Measurements from ENCODE around the gene SENP6.

The SENP6 gene

DNA sequence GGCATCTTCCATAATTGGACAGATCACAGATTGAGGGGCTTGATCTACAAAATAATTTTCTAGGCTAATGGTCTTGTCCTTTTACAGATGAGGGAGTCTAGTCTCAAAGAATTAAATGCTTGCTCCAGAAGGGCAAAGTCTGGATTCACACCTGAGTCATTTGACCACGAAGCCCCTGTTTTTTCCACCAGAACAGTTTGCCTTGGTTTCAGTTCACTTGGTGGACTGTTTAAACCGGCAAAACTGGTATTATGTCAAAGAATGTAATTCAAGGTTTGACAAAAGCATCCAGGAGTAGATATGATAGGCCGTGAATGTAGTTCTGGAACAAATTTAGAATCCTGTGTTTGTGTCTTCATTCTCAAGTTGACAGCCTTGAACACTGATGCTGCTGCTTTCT is 150.7 kb downstream of the SENP6 start:
- POLR2A ChIA-PET, result no interaction called here
- H3K36me3 ChIP-seq (ENCODE audit: control insufficient read depth in 2 of 2, insufficient read depth in 1 of 2, low read length in 2 of 2), result no peaks in the 10 kb centered on the region
- no peak for TF ChIP-seq ZNF677 (tag by site-specific recombination; IDR thresholded peaks at IDR 0.05)
- no peak for TF ChIP-seq ZNF560 (tag by site-specific recombination; IDR thresholded peaks at IDR 0.05; ENCODE audit: borderline replicate concordance)
- no peak for TF ChIP-seq ZNF423 (tag by site-specific recombination; IDR thresholded peaks at IDR 0.05)
- TF ChIP-seq HOXA7 (CRISPR knock-in tag; IDR thresholded peaks at IDR 0.05; ENCODE audit: borderline replicate concordance), result no peak
- TF ChIP-seq, protein P1, sequence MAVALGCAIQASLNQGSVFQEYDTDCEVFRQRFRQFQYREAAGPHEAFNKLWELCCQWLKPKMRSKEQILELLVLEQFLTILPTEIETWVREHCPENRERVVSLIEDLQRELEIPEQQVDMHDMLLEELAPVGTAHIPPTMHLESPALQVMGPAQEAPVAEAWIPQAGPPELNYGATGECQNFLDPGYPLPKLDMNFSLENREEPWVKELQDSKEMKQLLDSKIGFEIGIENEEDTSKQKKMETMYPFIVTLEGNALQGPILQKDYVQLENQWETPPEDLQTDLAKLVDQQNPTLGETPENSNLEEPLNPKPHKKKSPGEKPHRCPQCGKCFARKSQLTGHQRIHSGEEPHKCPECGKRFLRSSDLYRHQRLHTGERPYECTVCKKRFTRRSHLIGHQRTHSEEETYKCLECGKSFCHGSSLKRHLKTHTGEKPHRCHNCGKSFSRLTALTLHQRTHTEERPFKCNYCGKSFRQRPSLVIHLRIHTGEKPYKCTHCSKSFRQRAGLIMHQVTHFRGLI (tag by site-specific recombination; IDR thresholded peaks at IDR 0.05), result no peak
- no peak overlapping the region for H3K4me3 ChIP-seq (ENCODE audit: low read depth, low read length)
- H3K4me1 ChIP-seq (ENCODE audit: control insufficient read depth, insufficient read depth, low read length), result peaks cover 18% of the 10 kb centered on the region
- CTCF ChIA-PET, result no interaction called here
- no peak overlapping the region for H3K27ac ChIP-seq (ENCODE audit: extremely low read depth, low read depth, low read length)
- no peaks in the 10 kb centered on the region for H3K9me3 ChIP-seq (ENCODE audit: control insufficient read depth, insufficient read depth, low read depth, low read length)

DNA sequence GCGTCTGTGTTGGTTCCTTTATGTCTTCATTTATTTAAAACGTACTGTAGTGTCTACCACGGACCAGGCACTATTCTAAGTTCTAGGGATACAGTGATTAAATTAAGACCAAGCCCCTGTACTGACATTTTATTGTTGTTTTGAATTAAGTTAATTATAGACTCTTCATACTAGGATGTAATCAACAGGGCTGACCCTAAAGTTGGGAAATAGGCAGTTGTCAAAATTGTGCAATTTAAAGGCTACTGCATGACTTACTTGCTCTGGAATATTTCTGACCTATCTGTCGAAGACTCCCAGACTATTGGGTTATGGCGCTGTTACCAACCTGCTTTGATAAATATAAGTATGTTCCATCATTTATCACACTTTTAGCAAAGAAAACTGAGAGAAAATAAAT is 154.0 kb downstream of the SENP6 start:
- TF ChIP-seq ZNF701 (tag by site-specific recombination; IDR thresholded peaks at IDR 0.05) (no peak), ZNF558 (tag by site-specific recombination; IDR thresholded peaks at IDR 0.05) (no peak), SP7 (tag by site-specific recombination; IDR thresholded peaks at IDR 0.05) (peak; percentile 73), GLIS1 (tag by site-specific recombination; IDR thresholded peaks at IDR 0.05) (no peak)
- H3K36me3 ChIP-seq (ENCODE audit: control insufficient read depth in 2 of 2, insufficient read depth in 1 of 2, low read length in 2 of 2), result no peaks in the 10 kb centered on the region; a peak in 1 of 3 replicates
- POLR2A ChIA-PET, result no interaction called here
- no peak overlapping the region for H3K27ac ChIP-seq (ENCODE audit: extremely low read depth, low read depth, low read length)
- peaks cover 21% of the 10 kb centered on the region for H3K4me1 ChIP-seq (ENCODE audit: control insufficient read depth, insufficient read depth, low read length)
- no peak overlapping the region for H3K4me3 ChIP-seq (ENCODE audit: low read depth, low read length)
- CTCF ChIA-PET, result interaction anchor here (0.7 kb wide), 1 partner anchor 488 kb away, joined by 3 read pairs; no protein-coding TSS in a partner anchor
- no peaks in the 10 kb centered on the region for H3K9me3 ChIP-seq (ENCODE audit: control insufficient read depth, insufficient read depth, low read depth, low read length)

GRCh38 chr6:75757295-75757694 is 155.6 kb downstream of the SENP6 start:
- ChIA-PET CTCF (interaction anchor here (0.6 kb wide), 1 partner anchor 50 kb away, joined by 4 read pairs; no protein-coding TSS in a partner anchor), POLR2A (no interaction called here)
- H3K4me1 ChIP-seq (ENCODE audit: control insufficient read depth, insufficient read depth, low read length), result peaks cover 15% of the 10 kb centered on the region
- TF ChIP-seq ZFHX2 (tag by site-specific recombination; conservative IDR thresholded peaks at IDR 0.05), result peak; percentile 74
- no peak for TF ChIP-seq ZFP41 (tag by site-specific recombination; IDR thresholded peaks at IDR 0.05; ENCODE audit: borderline replicate concordance)
- TF ChIP-seq ZNF292 (tag by site-specific recombination; IDR thresholded peaks at IDR 0.05; ENCODE audit: borderline replicate concordance, low read depth), result no peak
- TF ChIP-seq CTCF (tag by site-specific recombination; IDR thresholded peaks at IDR 0.05), result no peak
- no peak for TF ChIP-seq ZNF157 (tag by site-specific recombination; IDR thresholded peaks at IDR 0.05)
- no peak for TF ChIP-seq ZNF626 (tag by site-specific recombination; IDR thresholded peaks at IDR 0.05)
- peak; percentile 80 for TF ChIP-seq EGR2 (tag by site-specific recombination; IDR thresholded peaks at IDR 0.05; ENCODE audit: low read depth)
- no peak for TF ChIP-seq ZNF692 (tag by site-specific recombination; IDR thresholded peaks at IDR 0.05)
- TF ChIP-seq ZFP3 (tag by site-specific recombination; IDR thresholded peaks at IDR 0.05; ENCODE audit: low read depth), result no peak
- no peak overlapping the region for H3K27ac ChIP-seq (ENCODE audit: extremely low read depth, low read depth, low read length)
- no peaks in the 10 kb centered on the region; a peak in 1 of 3 replicates for H3K36me3 ChIP-seq (ENCODE audit: control insufficient read depth in 2 of 2, insufficient read depth in 1 of 2, low read length in 2 of 2)
- no peaks in the 10 kb centered on the region for H3K9me3 ChIP-seq (ENCODE audit: control insufficient read depth, insufficient read depth, low read depth, low read length)
- no peak overlapping the region for H3K4me3 ChIP-seq (ENCODE audit: low read depth, low read length)

Measured in HEK293 (cell line).